D341Med (cell line): ENCODE results near the gene FLII.

Source experiments
- DNase-seq: peaks from one replicate; pipeline ENCODE4 v3.0.0; 2012; ENCODE audit warnings: low spot score

Gene FLII

GRCh38 chr17:18245038-18245776 is 13.3 kb downstream of the FLII start:
- DNase-seq, result no peak

DNA sequence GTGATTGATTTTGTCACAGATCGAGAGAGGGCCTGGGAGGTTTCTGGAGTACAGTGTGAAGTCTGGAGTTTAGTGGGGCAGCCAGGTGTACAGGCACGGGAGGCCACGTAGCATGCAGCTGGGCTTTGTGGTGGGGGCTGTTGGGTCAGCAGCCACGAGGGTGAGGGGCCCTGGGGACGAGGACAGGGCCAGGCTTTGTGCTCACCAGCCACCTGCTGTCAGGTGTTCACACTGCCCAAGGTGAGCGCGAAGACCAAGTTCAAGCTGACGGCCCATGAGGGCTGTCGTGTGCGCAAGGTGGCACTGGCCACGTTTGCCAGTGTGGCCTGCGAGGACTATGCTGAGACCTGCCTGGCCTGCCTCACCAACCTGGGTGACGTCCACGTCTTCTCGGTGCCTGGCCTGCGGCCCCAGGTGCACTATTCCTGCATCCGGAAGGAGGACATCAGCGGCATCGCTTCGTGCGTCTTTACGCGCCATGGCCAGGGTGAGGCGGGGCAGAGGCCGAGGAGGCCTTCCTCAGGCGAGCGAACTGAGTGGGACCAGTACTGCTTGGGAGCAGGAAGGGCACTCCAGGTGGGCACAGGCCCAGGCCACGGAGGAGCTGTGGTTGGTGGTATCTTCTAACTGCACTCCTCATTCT is 17.2 kb downstream of the FLII start:
- no peak for DNase-seq

DNA sequence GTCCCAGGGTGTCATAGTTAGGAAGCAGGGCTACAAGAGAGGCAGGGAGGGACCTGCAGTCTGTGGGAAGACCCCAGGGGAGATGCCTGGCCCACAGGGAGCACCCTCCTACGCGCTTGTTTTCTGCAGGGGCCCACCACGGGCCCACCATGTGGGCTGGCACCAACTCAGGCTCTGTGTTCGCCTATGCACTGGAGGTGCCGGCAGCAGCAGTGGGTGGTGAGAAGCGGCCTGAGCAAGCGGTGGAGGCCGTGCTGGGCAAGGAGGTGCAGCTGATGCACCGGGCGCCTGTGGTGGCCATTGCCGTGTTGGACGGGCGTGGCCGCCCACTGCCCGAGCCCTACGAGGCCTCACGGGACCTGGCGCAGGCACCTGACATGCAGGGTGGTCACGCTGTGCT is 18.1 kb downstream of the FLII start:
- no peak for DNase-seq

GRCh38 chr17:18238299-18238698 is 20.2 kb downstream of the FLII start:
- no peak for DNase-seq

DNA sequence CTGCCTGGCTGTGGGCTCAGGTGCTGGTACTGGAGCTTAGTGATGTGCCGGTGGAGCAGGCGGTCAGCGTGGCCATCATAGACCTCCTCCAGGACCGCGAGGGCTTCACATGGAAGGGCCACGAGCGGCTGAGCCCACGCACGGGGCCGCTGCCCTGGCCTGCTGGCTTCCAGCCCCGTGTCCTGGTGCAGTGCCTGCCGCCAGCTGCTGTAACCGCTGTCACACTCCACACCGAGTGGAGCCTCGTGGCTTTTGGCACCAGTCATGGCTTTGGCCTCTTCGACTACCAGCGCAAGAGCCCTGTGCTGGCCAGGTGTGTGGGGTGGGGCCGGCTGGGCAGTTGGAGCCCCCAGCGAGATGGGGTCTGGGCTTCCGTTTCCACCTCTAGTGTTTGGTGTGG is 21.1 kb downstream of the FLII start:
- no peak for DNase-seq

- no peak for DNase-seq
Measured at GRCh38 chr17:18236494-18236893, 22.0 kb downstream of the FLII start.

DNA sequence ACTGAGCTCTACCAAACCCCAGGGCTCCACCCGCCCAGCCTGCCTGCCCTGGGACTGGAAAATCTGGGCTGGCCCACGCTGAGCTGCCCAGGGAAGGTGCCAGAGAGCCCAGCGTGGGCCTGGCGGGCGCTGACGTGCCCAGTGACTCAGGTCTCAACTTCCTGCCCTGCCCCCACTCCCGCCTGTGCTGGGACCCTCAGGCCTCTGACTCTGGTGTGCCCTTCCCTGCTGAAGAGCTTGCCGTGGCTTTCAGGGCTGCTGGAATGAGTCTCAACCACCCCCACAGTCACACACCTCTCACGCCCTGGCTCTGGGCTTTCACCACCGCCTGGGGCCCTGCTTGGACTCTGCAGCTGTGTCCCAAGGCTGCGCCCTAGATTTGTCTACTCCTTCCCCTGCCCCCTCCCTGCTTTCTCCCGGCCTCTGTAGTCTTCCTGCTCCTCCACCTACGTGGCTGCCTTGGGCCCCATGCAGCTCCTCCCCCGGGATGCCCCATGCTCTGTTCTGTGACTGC is 22.7 kb downstream of the FLII start:
- no peak for DNase-seq

GRCh38 chr17:18234853-18235380 is 23.6 kb downstream of the FLII start:
- DNase-seq, result no peak

- DNase-seq, result no peak
Measured at GRCh38 chr17:18233803-18234518, 24.6 kb downstream of the FLII start.

- no peak for DNase-seq
Measured at GRCh38 chr17:18231164-18231563, 27.4 kb downstream of the FLII start.

DNA sequence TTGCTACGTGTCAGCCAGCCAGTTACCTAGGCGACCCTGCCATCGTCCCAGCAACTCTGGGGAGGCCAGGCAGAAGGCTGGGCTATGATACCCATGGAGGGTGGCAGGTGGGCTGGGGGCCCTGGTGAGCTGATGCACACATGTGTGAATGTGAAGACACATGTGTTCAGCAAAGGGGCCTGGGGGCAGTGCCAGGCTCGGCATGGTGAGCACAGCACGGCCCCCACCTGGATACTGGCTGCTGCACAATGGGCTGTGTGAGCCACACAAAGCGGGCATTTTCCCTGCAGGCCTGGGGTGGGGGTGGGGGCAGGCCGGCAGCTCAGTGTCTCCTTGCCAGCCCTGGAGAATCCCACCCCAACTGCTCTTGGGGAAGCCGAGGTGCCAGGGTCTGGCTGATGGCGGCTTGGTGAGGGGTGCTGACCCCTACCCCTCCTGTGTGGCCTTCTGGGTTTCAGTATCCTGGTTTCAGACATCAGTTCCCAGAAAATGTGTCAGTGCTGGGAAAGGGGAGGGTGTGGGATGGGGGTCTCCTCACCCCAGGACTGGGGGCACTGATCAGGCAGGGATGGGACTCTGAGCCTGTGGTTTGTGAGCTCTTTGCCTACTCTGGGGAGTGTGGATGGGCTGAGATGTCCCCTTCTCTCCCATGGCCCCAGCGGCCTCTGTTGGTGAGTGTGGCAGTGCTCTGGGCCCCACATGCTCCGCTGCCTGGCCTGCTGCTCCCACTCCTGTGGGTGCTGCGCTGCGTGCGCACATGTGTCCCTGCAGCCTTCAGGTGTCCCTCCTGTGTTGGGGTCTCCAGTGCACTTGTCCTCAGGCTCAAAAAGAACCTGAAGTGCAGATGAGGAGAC is 28.0 kb downstream of the FLII start:
- DNase-seq, result no peak

- no peak for DNase-seq
Measured at GRCh38 chr17:18229771-18230170, 28.8 kb downstream of the FLII start.

DNA sequence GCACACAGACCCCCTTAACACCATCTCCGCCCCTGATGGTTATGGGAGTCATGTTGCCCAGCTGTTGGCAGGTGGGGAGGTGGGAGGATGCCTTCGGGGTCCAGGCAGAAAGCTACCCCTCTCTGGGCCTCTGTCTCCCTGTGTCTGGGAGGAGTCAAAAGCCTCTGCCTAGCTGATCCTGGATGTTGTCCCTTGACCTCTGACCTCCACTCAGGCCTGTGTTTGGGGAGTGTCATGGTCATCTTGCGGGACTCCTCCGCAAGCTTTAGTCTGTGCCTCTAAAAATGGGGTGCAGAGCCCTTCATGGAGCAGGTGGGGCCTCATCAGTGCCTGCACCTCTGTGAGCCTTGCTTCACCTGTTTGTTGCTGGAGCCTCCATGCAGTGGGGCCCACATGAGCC is 29.3 kb downstream of the FLII start:
- no peak for DNase-seq

DNA sequence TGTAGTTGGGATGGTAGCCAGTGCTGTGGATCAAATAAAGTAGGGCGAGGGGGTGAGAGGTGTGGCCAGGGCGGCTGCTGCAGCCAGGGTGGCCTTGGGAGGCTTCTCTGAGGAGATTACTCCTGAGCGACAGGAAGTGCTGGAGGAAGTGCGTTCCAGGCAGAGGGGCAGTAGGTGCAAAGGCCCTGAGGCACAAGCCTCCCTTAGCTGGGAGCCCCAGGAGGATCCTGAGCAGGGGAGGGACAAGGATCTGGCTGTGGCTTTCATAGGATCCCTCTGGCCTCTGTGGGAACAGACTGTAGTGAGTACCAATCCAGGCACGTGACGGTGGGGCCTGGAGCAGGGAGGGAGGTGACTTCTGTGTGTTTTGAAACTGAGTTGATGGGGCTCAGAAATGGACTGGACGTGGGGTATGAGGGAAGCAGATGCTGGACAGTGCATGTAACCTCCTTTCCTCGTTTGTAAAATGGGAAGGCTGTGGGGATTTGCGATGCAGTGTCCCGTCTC is 30.3 kb downstream of the FLII start:
- no peak for DNase-seq

DNA sequence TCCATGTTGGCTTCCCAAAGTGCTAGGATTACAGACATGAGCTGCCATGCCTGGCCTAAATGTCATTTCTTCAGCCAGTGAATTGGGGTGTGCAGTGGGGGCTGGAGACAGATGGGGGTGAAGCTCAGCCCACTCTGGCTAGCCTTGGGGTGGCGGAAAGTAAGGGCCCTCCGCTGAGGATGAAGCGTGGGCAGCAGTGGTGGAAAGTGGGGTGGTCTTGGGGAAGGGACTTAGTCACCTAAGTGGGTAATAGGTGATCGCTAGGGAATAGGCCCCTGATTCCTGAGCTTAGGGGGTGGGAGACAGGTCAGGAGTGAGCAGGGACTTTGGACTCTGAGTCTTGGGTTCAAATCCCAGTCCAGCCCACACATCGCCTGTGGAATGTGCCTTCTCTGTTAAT is 30.9 kb downstream of the FLII start:
- DNase-seq, result no peak

- DNase-seq, result no peak
Measured at GRCh38 chr17:18226284-18226945, 32.1 kb downstream of the FLII start.

GRCh38 chr17:18225642-18226283 is 32.8 kb downstream of the FLII start:
- no peak for DNase-seq

GRCh38 chr17:18225121-18225641 is 33.4 kb downstream of the FLII start, which contains the start of gene LLGL1:
Gene LLGL1, plus strand, starts transcription at chr17:18225635. Its CDS starts 48 bp downstream, at chr17:18225683.
- DNase-seq, result peak; percentile 99

DNA sequence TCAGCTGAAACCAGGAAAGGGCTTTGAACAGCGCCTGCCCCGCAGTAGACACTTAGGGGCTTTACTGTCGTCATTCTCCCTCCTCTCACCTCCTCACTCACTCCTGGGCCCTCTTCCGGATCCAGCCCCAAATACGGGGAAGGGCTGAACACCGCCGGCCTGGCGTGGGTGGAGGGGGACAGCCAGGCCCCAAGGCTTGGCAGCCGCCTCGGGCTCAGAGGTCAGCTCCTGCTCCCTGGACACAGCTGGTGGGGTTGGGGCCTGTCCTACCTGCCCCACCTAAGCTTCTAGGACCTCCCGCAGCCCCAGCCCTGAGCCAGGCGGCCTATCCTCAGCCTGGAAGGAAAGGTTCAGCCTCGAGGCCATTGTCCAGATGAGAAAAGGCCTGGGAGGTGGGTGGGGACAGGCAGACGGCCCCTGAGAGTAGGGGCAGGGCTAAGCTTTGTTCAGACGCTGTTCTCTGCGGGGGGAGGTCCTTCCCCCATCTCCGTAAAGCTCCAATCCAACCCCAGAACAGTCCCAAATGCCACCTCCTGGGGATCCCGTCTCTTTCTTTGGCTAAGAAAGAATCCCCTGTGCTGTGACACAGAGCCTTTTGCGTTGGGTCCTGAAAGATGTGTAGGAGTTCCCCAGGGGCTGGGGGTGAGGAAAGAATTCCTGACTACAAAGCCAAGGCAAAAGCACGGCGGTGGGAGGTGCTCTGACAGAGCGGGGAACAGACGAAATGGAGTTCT is 34.0 kb downstream of the FLII start:
- no peak for DNase-seq

GRCh38 chr17:18224053-18224386 is 34.5 kb downstream of the FLII start:
- DNase-seq, result no peak
